Activated CD4-positive, alpha-beta T cell treated with anti-CD3 and anti-CD28 coated beads, Interleukin-2, amount 50 U/mL, for 16 hours (primary cell): Measurements from ENCODE around the gene ARHGAP4.

Experiments
- DNase-seq: peaks from one replicate; pipeline ENCODE4 v3.0.0-alpha.2; 2020

Gene ARHGAP4

GRCh38 chrX:153924149-153924861 lies 1.8 kb downstream of the ARHGAP4 start:
- DNase-seq, result peak; percentile 44

GRCh38 chrX:153922932-153923857 lies 2.9 kb downstream of the ARHGAP4 start:
- DNase-seq, result peak; percentile 35

- DNase-seq, result peak; percentile 42
Measured at GRCh38 chrX:153921511-153922446, 4.3 kb downstream of the ARHGAP4 start.

- DNase-seq, result no peak
Measured at GRCh38 chrX:153921070-153921469, 5.0 kb downstream of the ARHGAP4 start.

GRCh38 chrX:153920546-153920945 lies 5.5 kb downstream of the ARHGAP4 start:
- DNase-seq, result no peak

- no peak for DNase-seq
Measured at GRCh38 chrX:153919281-153919680, 6.8 kb downstream of the ARHGAP4 start.

GRCh38 chrX:153917869-153918268 lies 8.2 kb downstream of the ARHGAP4 start:
- no peak for DNase-seq

GRCh38 chrX:153913701-153914100 lies 12.4 kb downstream of the ARHGAP4 start:
- no peak for DNase-seq

GRCh38 chrX:153913211-153913610 lies 12.9 kb downstream of the ARHGAP4 start:
- DNase-seq, result no peak

- no peak for DNase-seq
Measured at GRCh38 chrX:153911798-153912197, 14.3 kb downstream of the ARHGAP4 start.

GRCh38 chrX:153910446-153910845 lies 15.6 kb downstream of the ARHGAP4 start:
- no peak for DNase-seq

- DNase-seq, result no peak
Measured at GRCh38 chrX:153909980-153910360, 16.1 kb downstream of the ARHGAP4 start.

GRCh38 chrX:153909024-153909979 lies 16.8 kb downstream of the ARHGAP4 start:
- DNase-seq, result no peak

- DNase-seq, result no peak
Measured at GRCh38 chrX:153908219-153908860, 17.7 kb downstream of the ARHGAP4 start.

- DNase-seq, result no peak
Measured at GRCh38 chrX:153907456-153907855, 18.6 kb downstream of the ARHGAP4 start.

- DNase-seq, result no peak
Measured at GRCh38 chrX:153906126-153906917, 19.7 kb downstream of the ARHGAP4 start.

GRCh38 chrX:153905481-153906095 lies 20.5 kb downstream of the ARHGAP4 start:
- no peak for DNase-seq

GRCh38 chrX:153903991-153904957 lies 21.8 kb downstream of the ARHGAP4 start, which contains the start of gene AVPR2:
AVPR2 (plus strand) TSS chrX:153904673; CDS start chrX:153905146, 473 bp downstream.
- DNase-seq, result no peak
